ENCODE data around the gene NISCH.
A peak's percentile ranks its signal among the peaks of the same experiment; 100 is the strongest.

The NISCH gene

GRCh38 chr3:52455283-52456168 is at the start of gene NISCH:
TSS of gene NISCH (plus strand) at chr3:52455604. CDS start at chr3:52455642, 38 bp downstream.
- DNase-seq = peak; percentile 72

DNA sequence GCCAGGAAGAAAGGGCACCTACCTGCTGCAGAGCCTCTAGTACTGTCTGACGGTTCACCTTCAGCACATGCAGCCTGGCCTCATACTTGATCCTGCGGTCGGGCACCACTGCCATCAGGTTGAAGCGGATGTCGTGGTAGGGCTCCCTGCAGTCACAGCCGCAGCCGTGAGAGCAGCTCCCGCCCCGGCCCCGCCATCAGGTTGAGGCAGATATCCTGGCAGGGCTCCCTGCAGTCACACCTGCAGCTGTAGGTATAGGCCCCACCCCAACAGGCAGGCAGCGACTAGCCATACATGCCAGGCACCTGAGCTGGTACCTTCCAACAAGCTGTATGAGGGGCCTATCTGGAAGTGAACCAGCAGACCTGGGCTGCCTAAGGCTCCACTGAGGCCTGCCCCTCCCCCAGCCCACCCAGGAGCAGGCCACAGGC is 49.2 kb upstream of the NISCH start:
- no peak for DNase-seq

- no peak for DNase-seq
These were observed 48.5 kb upstream of the NISCH start for GRCh38 chr3:52406791-52407510.

DNA sequence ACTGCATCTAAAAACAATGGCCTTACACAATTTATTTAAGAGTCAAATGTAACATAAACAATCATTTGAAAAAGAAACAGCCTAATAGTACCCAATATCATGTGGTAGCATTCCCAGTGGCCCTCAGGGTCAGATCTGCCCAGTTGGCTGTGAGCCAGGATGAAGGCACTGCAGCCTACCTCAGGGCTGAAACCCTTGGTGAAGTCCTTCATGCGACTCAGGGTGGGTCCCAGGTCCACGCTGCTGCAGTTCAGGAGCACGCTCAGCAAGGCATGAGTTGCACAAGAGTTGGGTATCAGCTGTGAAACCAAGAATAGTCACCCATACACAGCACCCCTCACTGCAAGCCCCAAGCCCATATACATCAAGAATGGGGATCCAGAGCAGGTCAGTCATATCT is 47.6 kb upstream of the NISCH start:
- DNase-seq = no peak

DNA sequence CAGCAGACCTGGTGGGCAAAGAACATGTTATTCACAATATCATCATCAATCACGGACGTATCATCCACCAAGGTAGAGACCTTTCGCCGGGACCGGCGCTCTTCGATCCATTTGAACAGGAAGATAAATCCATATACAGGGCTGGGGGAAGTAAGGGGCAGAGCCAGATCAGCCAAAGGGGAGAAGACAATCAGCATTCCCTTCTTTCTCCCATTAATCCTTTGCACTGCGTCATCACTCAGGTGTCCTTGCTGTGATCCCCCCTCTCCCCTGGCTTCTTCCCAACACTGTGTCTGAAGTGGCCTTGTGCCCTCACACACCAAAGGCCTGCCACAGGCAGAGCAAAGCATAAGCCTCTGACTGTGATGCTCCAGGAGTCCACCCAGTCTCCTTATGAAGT is 46.9 kb upstream of the NISCH start:
- DNase-seq = no peak

DNA sequence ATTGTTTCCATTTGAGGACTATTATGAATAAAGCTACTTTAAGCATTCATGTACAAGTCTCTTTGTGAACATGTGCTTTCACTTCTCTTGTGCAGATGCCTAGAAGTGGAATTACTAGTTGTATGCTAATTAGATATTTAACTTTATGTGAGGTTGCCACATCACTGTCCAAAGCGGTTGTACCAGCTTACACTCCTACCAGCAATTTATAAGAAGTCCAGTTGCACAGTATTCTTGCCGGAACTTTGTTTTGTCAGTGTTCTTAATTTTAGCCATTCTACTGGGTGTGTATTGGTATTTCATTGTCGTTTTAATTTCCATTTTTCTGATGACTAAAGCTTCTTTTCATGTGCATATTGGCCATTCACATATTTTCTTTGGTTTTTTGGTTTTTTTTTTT is 39.6 kb upstream of the NISCH start:
- no peak for DNase-seq

- no peak for DNase-seq
These were observed 35.0 kb upstream of the NISCH start for GRCh38 chr3:52420388-52420787.

DNA sequence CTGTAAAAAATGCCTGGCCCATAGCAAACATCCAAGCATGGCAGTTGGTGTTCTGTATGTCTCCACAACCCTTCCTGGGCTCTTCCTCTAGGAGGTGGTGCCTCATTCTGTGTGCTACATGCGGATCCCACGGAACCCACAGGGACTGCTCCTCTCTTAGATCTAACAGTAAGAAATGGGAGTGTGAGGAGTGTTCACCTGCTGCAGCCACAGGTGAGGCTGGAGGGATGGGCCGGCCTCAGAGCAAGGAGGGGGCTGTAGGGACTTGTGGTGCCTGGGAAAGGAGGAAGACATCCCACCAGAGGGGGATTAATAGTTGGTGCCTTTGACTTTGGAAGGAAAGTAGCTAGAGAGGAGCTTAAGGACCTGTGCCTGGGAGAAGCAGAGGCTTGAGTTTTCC is 32.7 kb upstream of the NISCH start:
- DNase-seq = no peak

DNA sequence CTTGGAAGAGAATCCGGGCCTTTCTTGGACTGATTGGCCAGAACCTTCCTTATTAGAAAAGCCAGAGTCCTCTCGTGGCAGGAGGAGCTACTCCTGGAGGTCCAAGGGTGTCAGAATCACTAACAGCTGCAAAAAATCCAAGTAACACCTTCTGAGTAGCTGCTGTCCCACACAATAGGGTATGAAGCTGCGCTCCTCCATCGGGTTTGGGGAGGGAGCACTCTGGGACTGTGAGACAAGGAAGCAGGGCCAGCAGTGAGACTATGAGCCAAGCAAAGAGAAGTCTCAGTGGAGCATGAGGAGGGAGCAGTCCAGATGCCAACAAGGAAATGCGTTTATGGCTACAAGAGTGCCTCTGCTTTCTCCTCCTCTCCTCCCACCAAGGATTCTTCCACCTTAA is 32.2 kb upstream of the NISCH start:
- DNase-seq = no peak

GRCh38 chr3:52428151-52429005 is 27.0 kb upstream of the NISCH start:
- peak; percentile 73 for DNase-seq

DNA sequence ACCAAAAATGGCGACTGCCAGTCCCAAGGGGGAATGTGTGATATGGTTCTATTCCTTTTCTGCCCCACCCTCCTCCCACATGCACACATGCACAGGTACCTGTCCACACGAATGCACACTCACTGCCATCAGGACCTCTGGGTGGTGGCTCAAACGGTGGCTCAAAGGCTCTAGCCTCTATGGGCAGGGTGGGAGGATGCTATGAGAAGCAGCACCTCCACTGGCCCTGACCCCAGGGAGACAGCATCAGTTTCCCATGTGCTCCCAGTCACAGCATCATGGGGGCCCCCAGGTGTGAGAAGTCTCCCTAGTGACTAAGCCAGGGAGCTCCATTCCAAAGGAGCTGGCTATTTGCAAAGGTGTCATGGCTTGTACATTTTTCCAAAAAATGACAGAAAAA is 26.4 kb upstream of the NISCH start:
- no peak for DNase-seq

- DNase-seq = no peak
These were observed 25.5 kb upstream of the NISCH start for GRCh38 chr3:52429779-52430415.

GRCh38 chr3:52430416-52430810 is 25.0 kb upstream of the NISCH start:
- no peak for DNase-seq

DNA sequence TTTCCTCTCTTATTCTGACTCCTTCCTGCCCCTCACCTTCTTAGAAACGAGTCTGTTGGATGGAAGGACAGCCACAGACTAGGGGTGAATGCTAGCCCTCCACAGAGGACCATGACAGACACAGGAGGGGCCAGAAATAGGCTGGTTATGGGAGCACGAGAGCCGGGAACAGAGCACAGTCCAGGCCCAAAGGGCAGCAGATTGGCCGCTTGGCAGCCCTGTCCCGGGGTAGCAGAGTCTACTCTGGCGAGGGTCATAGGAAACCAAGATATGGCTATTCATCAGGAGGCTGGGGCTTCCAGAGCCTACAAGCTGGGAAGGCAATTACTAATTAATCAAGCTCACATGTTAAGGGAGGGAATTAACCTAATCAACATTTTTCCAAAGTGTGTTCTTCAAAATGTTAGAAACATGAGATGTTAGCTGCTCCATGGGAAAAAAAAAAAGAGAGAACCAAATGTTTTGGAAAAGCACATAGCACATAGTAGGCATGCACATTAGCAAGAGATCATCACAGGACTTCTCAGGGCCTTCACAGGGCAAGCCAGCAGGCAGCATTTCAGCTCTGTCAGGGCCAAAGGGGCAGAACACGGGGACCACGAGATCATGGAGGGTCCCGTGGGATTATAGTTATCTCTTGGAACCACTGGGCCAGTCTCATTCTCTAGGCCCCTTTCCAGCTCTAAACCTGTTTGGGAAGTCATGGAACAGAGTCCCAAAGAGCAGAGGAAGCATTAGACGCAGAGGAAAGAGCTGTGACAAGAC is 23.8 kb upstream of the NISCH start:
- no peak for DNase-seq

- DNase-seq = no peak
These were observed 23.2 kb upstream of the NISCH start for GRCh38 chr3:52432225-52432624.

DNA sequence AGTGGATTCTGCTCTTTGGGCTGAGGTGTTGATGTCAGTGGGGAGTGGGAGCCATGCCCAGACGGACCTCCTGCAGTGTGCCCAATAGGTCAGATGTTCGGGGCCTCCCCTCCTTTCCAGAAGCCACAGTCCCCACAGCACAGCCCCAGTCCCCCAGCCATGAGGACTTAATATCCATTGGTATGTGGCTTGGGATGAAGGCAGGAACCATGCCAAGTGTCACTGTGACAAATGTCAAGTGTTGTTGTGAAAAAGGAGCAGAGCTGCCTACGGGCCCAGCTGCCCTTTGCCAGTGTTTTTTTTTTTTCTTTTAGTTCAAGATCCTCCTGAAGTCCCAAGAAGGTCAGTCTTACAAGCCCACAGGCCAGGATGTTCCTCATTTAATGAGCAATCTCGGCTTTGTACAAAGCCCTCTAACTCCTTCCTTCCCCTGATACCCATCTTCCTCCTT is 22.7 kb upstream of the NISCH start:
- no peak for DNase-seq

- no peak for DNase-seq
These were observed 21.9 kb upstream of the NISCH start for GRCh38 chr3:52433328-52433995.

DNA sequence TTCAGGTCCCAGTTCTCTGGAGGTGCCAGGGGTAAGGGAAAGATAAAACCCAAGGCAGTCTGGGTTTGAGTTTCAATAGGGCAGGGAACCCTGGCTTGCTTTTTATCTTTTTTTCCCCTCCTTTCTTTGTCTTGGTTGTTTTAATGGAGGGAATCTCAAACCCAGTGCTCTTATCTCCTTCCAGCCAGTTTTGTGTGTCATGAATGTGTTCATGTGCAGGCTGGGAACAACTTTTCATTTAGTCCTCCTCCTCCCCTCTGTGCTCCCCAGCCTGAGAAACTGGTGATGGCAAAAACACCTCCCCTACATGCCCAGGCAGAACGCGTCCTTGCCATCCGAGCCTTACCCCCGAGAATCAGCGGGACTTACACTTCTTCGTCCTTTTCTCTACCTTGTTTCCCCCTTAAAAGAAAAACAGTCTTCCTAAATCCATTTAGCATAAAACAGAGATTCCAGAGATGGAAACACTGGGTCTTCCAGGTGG is 21.4 kb upstream of the NISCH start:
- no peak for DNase-seq

DNA sequence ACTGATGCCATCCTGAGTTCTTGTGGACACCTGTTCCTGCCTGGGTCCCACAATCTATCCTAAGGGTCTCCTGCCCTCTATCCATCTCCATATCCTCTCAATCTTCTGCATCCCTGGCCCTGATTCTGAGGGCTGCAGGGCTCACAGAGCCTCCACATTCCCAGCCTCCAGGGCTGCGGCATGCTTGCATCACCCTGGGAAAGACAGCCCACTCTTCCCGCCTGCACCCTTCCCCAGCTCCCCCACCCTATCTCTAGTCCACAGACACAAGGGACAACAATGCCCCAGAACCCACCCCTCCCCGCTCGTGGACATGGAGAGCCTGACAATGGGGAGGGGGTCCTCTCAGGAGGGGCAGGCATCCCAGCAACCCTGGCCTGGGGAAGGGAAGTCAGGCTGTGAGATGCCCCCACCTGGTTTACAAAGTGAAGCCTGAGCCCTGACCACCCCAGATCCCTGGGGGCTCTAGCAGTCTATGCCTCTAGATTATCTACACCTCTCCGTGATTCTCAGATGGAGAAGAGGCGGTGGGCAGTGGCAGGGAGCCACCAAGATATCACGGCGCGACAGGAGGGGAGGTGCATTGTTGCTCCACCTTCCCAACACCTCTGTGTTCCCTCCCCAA is 20.8 kb upstream of the NISCH start:
- DNase-seq = no peak

DNA sequence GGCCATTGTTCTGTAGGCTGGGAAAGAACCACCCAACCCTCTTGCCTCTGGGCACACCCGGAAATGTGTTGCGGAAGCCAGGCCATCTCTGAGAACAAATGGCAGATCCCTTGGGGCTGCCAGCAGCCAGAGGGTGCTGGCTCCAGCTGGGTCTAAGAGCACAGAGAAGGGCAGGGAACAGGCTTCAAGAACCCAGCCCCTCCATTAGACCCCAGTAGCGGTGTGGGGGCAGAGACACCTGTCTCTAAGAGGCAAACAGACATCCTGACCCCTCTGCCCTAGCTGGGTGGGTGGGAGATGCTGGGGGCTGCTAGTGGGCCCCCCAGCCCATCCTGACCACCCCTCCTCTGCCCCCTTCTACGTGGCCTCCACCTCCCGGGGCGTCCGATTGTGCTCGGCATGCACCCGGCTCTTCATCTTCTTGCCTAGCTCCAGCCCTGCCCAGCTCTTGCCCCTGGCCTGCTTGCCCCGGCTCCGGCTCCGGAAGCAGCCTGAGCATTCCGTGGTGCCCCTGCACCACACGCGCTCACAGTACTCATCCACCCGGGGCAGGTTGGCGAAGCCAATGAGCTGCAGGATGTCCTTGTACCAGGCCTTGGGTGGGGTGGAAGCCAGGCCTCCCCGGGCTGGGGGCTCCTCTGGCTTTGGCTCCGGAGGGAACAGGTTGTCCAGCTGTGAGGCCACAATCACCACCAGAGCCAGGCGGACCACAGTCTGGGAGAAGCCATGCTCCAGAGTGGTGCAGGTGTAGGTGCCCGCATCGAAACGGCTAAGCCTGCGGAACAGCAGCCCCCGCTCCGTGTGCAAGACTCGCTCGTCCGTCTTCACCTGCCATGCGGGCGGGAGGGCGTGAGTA is 19.9 kb upstream of the NISCH start:
- DNase-seq = no peak
